Measurements from ENCODE around the gene CHN1.
A peak's percentile ranks its signal among the peaks of the same experiment; 100 is the strongest.

Gene CHN1

GRCh38 chr2:175015340-175015739 lies 10.2 kb upstream of the CHN1 start:
- Histone ChIP-seq H3K4me3 (ENCODE audit: severe bottlenecking) (no peak overlapping the region), H3K36me3 (ENCODE audit: low read depth) (no peaks in the 10 kb centered on the region), H3K9me3 (ENCODE audit: severe bottlenecking) (no peaks in the 10 kb centered on the region), H3K27ac (ENCODE audit: poor library complexity, severe bottlenecking) (no peak overlapping the region), H3K4me1 (ENCODE audit: insufficient read depth, poor library complexity, severe bottlenecking) (no peaks in the 10 kb centered on the region), H3K27me3 (ENCODE audit: insufficient read depth, poor library complexity, severe bottlenecking) (no peaks in the 10 kb centered on the region)
- no peak for TF ChIP-seq CTCF (IDR thresholded peaks at IDR 0.05; ENCODE audit: poor library complexity, severe bottlenecking)
- DNase-seq (ENCODE audit: low spot score) (no peak), ATAC-seq (ENCODE audit: low read depth) (no peak)

GRCh38 chr2:175012516-175012915 lies 7.3 kb upstream of the CHN1 start:
- H3K4me1 ChIP-seq (ENCODE audit: insufficient read depth, poor library complexity, severe bottlenecking): no peaks in the 10 kb centered on the region
- H3K27me3 ChIP-seq (ENCODE audit: insufficient read depth, poor library complexity, severe bottlenecking): no peaks in the 10 kb centered on the region
- no peak for ATAC-seq (ENCODE audit: low read depth)
- no peak for TF ChIP-seq CTCF (IDR thresholded peaks at IDR 0.05; ENCODE audit: poor library complexity, severe bottlenecking)
- H3K4me3 ChIP-seq (ENCODE audit: severe bottlenecking): no peak overlapping the region
- no peaks in the 10 kb centered on the region for H3K36me3 ChIP-seq (ENCODE audit: low read depth)
- H3K9me3 ChIP-seq (ENCODE audit: severe bottlenecking): no peaks in the 10 kb centered on the region
- no peak overlapping the region for H3K27ac ChIP-seq (ENCODE audit: poor library complexity, severe bottlenecking)
- DNase-seq (ENCODE audit: low spot score): no peak

GRCh38 chr2:175011505-175011904 lies 6.3 kb upstream of the CHN1 start:
- Histone ChIP-seq H3K27me3 (ENCODE audit: insufficient read depth, poor library complexity, severe bottlenecking) (peaks cover 9% of the 10 kb centered on the region), H3K36me3 (ENCODE audit: low read depth) (no peaks in the 10 kb centered on the region), H3K27ac (ENCODE audit: poor library complexity, severe bottlenecking) (no peak overlapping the region), H3K4me1 (ENCODE audit: insufficient read depth, poor library complexity, severe bottlenecking) (no peaks in the 10 kb centered on the region), H3K9me3 (ENCODE audit: severe bottlenecking) (no peaks in the 10 kb centered on the region), H3K4me3 (ENCODE audit: severe bottlenecking) (no peak overlapping the region)
- no peak for TF ChIP-seq CTCF (IDR thresholded peaks at IDR 0.05; ENCODE audit: poor library complexity, severe bottlenecking)
- ATAC-seq (ENCODE audit: low read depth): no peak
- no peak for DNase-seq (ENCODE audit: low spot score)

- H3K4me1 ChIP-seq (ENCODE audit: insufficient read depth, poor library complexity, severe bottlenecking): no peaks in the 10 kb centered on the region
- H3K27me3 ChIP-seq (ENCODE audit: insufficient read depth, poor library complexity, severe bottlenecking): peaks cover 16% of the 10 kb centered on the region
- H3K9me3 ChIP-seq (ENCODE audit: severe bottlenecking): no peaks in the 10 kb centered on the region
- ATAC-seq (ENCODE audit: low read depth): no peak
- no peak for TF ChIP-seq CTCF (IDR thresholded peaks at IDR 0.05; ENCODE audit: poor library complexity, severe bottlenecking)
- no peak for DNase-seq (ENCODE audit: low spot score)
- H3K27ac ChIP-seq (ENCODE audit: poor library complexity, severe bottlenecking): no peak overlapping the region
- no peaks in the 10 kb centered on the region for H3K36me3 ChIP-seq (ENCODE audit: low read depth)
- H3K4me3 ChIP-seq (ENCODE audit: severe bottlenecking): no peak overlapping the region
Observed at GRCh38 chr2:175010848-175011254, 5.7 kb upstream of the CHN1 start.

- H3K27ac ChIP-seq (ENCODE audit: poor library complexity, severe bottlenecking): no peak overlapping the region
- no peaks in the 10 kb centered on the region for H3K36me3 ChIP-seq (ENCODE audit: low read depth)
- ATAC-seq (ENCODE audit: low read depth): no peak
- no peaks in the 10 kb centered on the region for H3K9me3 ChIP-seq (ENCODE audit: severe bottlenecking)
- peak; percentile 9 for TF ChIP-seq CTCF (IDR thresholded peaks at IDR 0.05; ENCODE audit: poor library complexity, severe bottlenecking)
- no peaks in the 10 kb centered on the region for H3K4me1 ChIP-seq (ENCODE audit: insufficient read depth, poor library complexity, severe bottlenecking)
- no peak overlapping the region for H3K4me3 ChIP-seq (ENCODE audit: severe bottlenecking)
- DNase-seq (ENCODE audit: low spot score): no peak
- H3K27me3 ChIP-seq (ENCODE audit: insufficient read depth, poor library complexity, severe bottlenecking): peaks cover 20% of the 10 kb centered on the region
Observed at GRCh38 chr2:175009917-175010621, 4.9 kb upstream of the CHN1 start.

Data from RWPE2 (cell line).